ENCODE data around the gene UGT1A6.

Gene UGT1A6

GRCh38 chr2:233822101-233822771 is 129.5 kb downstream of the UGT1A6 start:
- DNase-seq = peak; percentile 8

Measured in right hindlimb (tissue), 1 donor.